Activated T-helper 17 cell treated with anti-CD3 and anti-CD28 coated beads, Interleukin-2, amount 50 U/mL, for 72 hours (primary cell): ENCODE data around the gene EIF3M. TPM values are rescaled to one million over a fixed set of nuclear protein-coding genes. Genes with fewer than 3 reads are reported as not detected.
"Not testable (repeated sequence)": the region's sequence is repeated elsewhere in the genome, so short reads cannot be mapped to it uniquely, and the experiment has no call there.

Source experiments
- ATAC-seq: fragments of 150-1000 bp; cut with Tn5 transposase; replicated peaks from 2 replicates; pipeline ENCODE4 v1.10.0; 2021; ENCODE audit warnings: mild to moderate bottlenecking, moderate library complexity
- H3K27ac Mint-ChIP-seq: one replicate; pipeline ENCODE4 v1.8.0; 2022; ENCODE audit warnings: mixed read lengths
- H3K27me3 Mint-ChIP-seq: one replicate; pipeline ENCODE4 v1.8.0; 2022; ENCODE audit warnings: mixed read lengths
- H3K36me3 Mint-ChIP-seq: one replicate; pipeline ENCODE4 v1.8.0; 2022; ENCODE audit warnings: low read depth, mild to moderate bottlenecking, mixed read lengths
- H3K4me1 Mint-ChIP-seq: one replicate; pipeline ENCODE4 v1.8.0; 2022; ENCODE audit warnings: mixed read lengths
- H3K4me3 Mint-ChIP-seq: one replicate; pipeline ENCODE4 v1.8.0; 2022; ENCODE audit warnings: mild to moderate bottlenecking, mixed read lengths
- H3K9me3 Mint-ChIP-seq: one replicate; pipeline ENCODE4 v1.8.0; 2022; ENCODE audit warnings: mixed read lengths
- total RNA-seq, 2 donors: library from RNA; stranded (reverse); gene quantifications; one replicate each; pipeline ENCODE4 v1.2.3, GENCODE V29; 2022

Gene EIF3M
- total RNA-seq, 2 donors from 2014 or later = 250 to 349 TPM

DNA sequence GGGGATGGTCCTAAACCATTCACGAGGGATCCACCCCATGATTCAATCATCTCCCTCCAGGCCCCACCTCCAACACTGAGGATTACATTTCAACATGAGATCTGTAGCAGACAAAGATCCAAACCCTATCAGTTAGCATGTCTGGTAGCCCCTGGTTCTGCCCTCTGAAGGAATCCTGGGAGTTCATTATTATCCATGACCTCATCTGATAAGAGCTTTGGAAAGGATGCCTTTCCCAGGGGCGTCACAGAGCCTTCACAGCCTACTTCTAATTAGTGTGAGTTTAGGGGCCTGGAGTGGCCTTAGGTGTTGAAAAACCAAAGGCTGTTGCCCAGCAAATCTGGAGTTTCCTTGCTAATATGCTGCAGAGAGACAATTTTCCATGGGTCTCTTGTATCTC, 8.6 kb upstream of the EIF3M start:
- Mint-ChIP-seq H3K36me3 (no peaks in the 10 kb centered on the region), H3K27ac (no peak overlapping the region), H3K9me3 (no peaks in the 10 kb centered on the region), H3K27me3 (peaks cover 8% of the 10 kb centered on the region), H3K4me3 (no peak overlapping the region), H3K4me1 (no peaks in the 10 kb centered on the region)
- ATAC-seq = no peak

DNA sequence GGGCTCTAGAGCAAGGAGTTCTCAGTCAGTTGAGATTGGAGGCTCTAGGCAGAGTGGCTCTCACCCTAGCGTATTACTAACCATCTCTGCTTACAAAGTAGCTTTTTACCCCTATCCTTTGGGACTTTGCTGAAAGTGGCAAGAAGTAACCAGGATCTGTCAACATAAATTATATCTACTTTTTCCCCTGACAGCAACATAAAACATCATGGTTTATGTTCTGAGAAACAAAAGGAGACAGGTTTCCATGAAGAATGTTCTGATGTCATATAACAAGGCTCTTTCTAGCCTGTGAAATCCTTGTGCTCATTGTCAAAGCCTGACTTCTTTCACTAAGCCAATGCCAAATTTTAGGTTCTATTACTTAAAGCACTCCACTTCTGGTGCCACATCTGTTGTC, 7.2 kb upstream of the EIF3M start:
- no peaks in the 10 kb centered on the region for H3K36me3 Mint-ChIP-seq
- no peak for ATAC-seq

DNA sequence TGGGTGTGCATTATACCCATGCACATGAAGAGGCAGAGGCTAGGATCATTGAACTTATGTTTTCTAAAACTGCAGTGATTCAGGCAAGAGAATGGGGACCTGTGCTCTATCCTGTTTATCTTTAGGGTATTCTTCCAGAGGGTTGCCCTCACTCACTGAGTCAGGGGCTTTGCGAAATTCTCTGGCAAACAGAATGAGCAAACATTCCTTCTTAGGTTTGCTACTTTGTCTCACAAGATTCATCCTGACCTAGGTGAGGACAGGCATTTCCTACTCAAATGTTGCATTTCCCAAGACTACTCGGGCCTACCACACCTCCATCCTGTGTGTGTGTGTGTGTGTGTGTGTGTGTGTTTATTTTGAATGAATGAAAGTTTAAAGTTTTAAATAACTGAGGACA, 2.7 kb upstream of the EIF3M start:
- no peak for ATAC-seq
- Mint-ChIP-seq H3K4me3 (no peak overlapping the region), H3K4me1 (peaks cover 12% of the 10 kb centered on the region), H3K27me3 (no peaks in the 10 kb centered on the region), H3K9me3 (no peaks in the 10 kb centered on the region), H3K27ac (no peak overlapping the region), H3K36me3 (peaks cover 26% of the 10 kb centered on the region)

More for the DNA sequence above, 7.2 kb upstream of the EIF3M start:
- H3K27me3 Mint-ChIP-seq = peaks cover 2% of the 10 kb centered on the region
- no peaks in the 10 kb centered on the region for H3K4me1 Mint-ChIP-seq
- no peaks in the 10 kb centered on the region for H3K9me3 Mint-ChIP-seq
- H3K4me3 Mint-ChIP-seq = no peak overlapping the region
- H3K27ac Mint-ChIP-seq = no peak overlapping the region

DNA sequence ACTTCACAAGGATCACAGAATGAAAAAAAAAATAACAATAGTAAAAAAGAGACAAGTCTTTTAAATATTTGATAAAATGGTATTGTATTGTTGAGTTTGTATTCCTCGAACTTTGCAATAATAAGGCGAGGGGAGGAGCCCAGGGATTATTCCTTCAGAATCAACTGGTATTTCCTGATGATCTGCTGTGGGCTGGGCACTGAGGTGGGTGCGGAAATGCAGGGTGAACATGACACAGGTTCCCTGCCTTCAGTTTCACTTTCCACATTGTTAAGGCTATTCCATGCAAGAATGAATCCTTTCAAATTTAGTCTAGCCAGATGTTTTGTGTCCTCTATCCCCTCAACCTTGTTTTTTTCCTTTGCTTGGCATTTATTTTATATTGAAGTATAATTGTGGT, 2.1 kb upstream of the EIF3M start:
- H3K27me3 Mint-ChIP-seq = no peaks in the 10 kb centered on the region

DNA sequence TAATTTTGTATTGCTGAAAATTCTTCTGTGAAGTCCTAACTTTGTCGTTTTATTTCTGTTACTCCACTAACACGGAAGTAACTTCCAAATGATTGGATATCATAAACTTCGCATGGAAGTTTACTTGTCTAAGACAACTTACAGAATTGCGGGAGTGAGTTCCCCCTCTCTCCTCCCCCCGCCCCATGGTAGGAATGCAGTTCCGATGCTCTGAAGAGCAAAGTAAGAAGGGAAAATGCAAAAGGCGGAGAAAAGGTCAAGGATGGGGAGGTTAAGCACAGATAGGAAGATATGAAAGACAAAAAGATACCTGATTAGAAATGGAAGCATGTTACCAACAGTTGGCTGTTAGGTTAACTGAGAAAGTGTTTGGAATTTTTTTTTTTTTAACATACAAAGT, 1.3 kb downstream of the EIF3M start:
- Mint-ChIP-seq H3K4me3 (peak overlapping the region; percentile 98), H3K27ac (peak overlapping the region; percentile 97), H3K4me1 (peaks cover 22% of the 10 kb centered on the region), H3K9me3 (no peaks in the 10 kb centered on the region), H3K36me3 (peaks cover 65% of the 10 kb centered on the region), H3K27me3 (no peaks in the 10 kb centered on the region)
- no peak for ATAC-seq

More for the DNA sequence above, 2.1 kb upstream of the EIF3M start:
- H3K36me3 Mint-ChIP-seq = peaks cover 32% of the 10 kb centered on the region
- no peak for ATAC-seq
- no peak overlapping the region for H3K27ac Mint-ChIP-seq
- H3K4me3 Mint-ChIP-seq = no peak overlapping the region
- H3K9me3 Mint-ChIP-seq = no peaks in the 10 kb centered on the region
- peaks cover 14% of the 10 kb centered on the region for H3K4me1 Mint-ChIP-seq

DNA sequence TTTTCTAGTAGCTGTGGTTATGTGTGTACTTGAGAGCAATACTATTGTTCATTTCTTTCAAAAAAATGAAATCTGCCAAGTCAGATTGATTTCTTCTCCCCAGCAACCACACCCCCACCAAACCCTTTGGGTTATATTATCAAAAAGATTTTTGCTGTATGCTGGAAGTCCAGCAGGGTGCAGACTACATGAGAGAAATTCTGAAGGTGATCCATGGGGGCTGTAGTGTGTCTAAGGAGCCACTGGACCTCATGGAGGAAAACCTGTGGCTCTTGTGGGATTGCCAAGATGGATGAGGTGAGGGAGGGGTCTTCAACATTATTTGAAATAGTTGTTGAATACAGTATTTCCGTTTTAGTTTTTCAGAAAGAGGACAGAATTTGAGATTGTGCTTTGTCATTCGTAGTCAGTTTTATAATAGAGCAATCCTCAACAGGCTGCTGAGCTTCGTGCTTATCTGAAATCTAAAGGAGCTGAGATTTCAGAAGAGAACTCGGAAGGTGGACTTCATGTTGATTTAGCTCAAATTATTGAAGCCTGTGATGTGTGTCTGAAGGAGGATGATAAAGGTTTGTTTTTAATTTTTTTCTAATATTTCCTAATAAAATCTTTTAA, 3.1 kb downstream of the EIF3M start:
- no peaks in the 10 kb centered on the region for H3K9me3 Mint-ChIP-seq
- no peak for ATAC-seq
- peak overlapping the region; percentile 66 for H3K27ac Mint-ChIP-seq
- H3K27me3 Mint-ChIP-seq = no peaks in the 10 kb centered on the region
- H3K4me1 Mint-ChIP-seq = peaks cover 23% of the 10 kb centered on the region
- H3K36me3 Mint-ChIP-seq = peaks cover 82% of the 10 kb centered on the region
- H3K4me3 Mint-ChIP-seq = peak overlapping the region; percentile 98

DNA sequence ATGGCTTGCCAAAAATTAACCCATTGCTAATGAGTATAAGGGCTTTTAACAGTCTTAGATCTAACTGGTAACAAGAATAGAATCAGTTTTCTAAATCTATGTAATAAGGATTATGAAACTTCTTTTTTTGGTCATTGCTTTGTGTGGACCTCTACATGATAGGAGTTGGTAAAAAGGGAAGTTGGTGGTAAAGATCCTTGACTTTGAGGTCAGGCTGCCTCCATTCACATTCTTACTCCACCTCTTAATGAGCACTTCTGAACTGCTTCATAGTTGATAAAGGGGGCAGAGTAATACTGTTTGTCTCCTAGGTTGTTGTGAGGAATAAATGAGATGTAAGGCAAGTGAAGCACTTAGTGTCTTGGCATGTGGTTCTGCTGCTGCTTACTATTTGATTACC, 10.6 kb downstream of the EIF3M start:
- no peak overlapping the region for H3K4me3 Mint-ChIP-seq
- H3K9me3 Mint-ChIP-seq = no peaks in the 10 kb centered on the region
- peaks cover 98% of the 10 kb centered on the region for H3K36me3 Mint-ChIP-seq
- H3K27me3 Mint-ChIP-seq = no peaks in the 10 kb centered on the region
- no peak for ATAC-seq
- no peak overlapping the region for H3K27ac Mint-ChIP-seq
- peaks cover 15% of the 10 kb centered on the region for H3K4me1 Mint-ChIP-seq

DNA sequence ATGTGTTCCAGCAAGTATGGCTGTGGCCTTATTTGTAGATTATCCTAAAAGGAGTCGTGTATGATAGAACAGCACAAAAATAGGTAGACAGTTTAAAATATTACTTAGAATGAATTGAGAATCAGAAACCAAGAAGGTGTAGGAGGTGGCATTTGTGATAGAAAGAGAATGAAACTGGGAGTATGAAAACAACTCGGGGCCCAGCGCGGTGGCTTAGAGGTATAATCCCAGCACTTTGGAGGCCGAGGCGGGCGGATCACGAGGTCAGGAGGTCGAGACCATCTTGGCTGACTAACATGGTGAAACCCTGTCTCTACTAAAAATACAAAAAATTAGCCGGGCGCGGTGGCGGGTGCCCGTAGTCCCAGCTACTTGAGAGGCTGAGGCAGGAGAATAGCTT, 12.5 kb downstream of the EIF3M start:
- ATAC-seq = peak; percentile 97
- peak overlapping the region; percentile 2 for H3K27ac Mint-ChIP-seq
- not testable (repeated sequence) for H3K27me3 Mint-ChIP-seq, H3K9me3 Mint-ChIP-seq
- peak overlapping the region; percentile 34 for H3K4me3 Mint-ChIP-seq
- peaks cover 95% of the 10 kb centered on the region for H3K36me3 Mint-ChIP-seq
- peaks cover 15% of the 10 kb centered on the region for H3K4me1 Mint-ChIP-seq

DNA sequence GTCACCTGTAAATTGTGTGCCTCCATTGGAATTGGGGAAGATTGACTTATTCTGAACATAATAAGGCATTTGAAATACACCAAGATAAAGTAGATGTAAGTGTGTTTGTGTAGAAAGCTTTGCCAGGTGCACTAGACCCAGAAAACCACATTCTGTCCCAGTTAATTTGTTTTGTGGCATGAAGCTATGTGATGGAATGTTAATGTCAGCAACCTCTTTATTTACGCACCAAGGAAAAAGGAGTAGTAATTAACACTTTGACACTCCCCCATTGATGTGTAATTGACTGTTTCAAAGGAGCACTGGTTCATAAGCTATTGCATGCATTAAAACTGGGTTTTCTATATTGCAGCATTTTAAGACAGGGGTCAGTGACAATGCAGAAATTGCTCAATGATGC, 14.3 kb downstream of the EIF3M start:
- no peak for ATAC-seq
- Mint-ChIP-seq H3K27me3 (no peaks in the 10 kb centered on the region), H3K36me3 (peaks cover 95% of the 10 kb centered on the region), H3K4me1 (peaks cover 5% of the 10 kb centered on the region), H3K27ac (peak overlapping the region; percentile 2), H3K4me3 (no peak overlapping the region), H3K9me3 (no peaks in the 10 kb centered on the region)

DNA sequence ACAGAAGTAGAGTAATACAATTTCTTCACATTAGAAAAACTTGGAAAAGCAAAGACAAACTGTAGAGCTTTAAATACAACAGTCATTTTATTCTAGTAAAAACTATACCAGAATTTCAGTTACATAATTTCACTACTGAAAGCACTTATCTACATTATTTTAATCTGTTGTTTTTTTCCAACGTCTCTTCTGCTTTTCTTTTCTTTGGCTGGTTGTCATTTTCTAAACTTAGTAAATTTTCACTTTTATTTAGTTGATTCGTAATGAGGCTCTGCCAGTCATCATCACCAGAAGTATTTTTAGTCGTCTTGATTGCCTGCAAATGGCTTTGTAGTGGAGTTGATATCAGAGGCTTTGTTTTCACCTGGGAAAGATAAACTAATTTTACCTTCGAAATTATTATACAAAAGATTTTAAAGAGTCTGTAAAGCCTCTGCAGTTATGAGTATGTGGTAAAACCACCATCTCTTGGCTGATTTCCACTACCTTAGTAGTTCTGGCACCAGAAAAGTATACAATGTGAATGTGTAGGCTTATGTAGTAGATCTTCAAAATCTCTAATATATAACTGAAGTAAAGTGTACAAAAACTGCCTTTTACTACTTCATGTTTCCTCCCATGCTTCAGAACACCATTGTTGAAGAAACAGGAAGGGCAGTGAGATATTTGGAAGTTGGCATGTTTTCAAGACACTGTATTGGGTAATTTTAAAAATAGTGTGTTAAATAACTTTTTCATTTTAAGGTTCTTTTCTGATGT, 19.2 kb downstream of the EIF3M start:
- no peak for ATAC-seq
- Mint-ChIP-seq H3K9me3 (peaks cover 5% of the 10 kb centered on the region), H3K4me1 (no peaks in the 10 kb centered on the region), H3K27me3 (no peaks in the 10 kb centered on the region), H3K4me3 (no peak overlapping the region), H3K36me3 (peaks cover 88% of the 10 kb centered on the region), H3K27ac (peak overlapping the region; percentile 10)

DNA sequence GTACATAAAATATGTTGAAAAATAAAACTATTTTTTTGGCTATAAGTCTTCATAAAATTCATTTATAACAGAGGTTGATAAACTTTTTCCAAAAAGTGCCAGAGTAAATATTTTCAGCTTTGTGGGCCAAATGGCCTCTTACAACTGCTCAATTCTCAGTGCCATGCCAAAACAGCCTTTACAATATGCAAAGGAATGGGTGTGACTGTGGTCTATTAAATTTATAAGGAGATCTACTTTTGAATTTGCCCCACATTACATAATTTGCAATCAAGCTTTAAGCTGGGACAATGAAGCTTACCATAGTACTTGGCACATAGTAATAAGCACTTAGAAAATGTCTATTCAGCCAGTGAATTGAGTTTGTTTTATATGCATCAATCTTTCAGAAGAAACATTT, 22.6 kb downstream of the EIF3M start:
- Mint-ChIP-seq H3K4me1 (no peaks in the 10 kb centered on the region), H3K27me3 (no peaks in the 10 kb centered on the region)

DNA sequence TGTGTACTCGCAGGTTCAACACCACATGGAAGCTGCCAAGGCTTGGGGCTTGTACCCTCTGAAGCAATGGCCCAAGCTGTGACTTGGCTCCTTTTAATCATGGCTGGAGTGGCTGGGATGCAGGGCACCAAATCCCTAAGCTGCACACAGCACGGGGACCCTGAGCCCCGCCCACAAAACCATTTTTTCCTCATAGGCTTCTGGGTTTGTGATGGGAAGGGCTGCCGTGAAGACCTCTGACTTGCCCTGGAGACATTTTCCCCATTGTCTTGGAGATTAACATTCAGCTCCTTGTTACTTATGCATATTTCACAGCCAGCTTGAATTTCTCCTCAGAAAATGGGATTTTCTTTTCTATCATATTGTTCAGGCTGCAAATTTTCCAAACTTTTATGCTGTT, 25.2 kb downstream of the EIF3M start:
- not testable (repeated sequence) for H3K4me1 Mint-ChIP-seq

More for the DNA sequence above, 22.6 kb downstream of the EIF3M start:
- ATAC-seq = no peak
- Mint-ChIP-seq H3K36me3 (peaks cover 74% of the 10 kb centered on the region), H3K27ac (no peak overlapping the region), H3K9me3 (peaks cover 9% of the 10 kb centered on the region), H3K4me3 (no peak overlapping the region)

DNA sequence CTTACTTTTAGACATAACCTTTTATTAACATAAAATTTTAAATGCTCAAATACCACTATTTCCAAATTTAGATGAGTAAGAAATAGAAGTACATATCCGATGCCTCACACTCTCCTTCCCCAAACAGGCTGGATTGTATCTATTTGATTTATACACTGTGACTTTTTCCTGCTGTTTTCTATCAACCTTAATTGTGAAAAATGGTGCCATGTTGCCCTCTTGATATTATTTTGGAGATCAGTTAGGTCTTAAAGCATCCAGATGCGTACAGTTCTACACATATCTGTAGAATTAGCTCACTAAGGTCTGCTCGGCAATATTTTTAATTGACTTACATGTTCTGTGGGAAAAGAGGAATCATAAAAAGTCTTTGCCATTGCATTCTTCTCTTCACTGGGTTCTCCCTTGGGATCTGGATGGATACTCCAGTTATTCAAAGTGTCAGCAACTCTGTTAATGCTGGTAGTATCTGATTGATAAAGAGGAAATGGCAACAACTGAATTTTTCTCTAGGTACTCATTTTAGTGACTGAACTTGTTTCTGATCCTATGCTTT, 27.2 kb downstream of the EIF3M start:
- Mint-ChIP-seq H3K27me3 (no peaks in the 10 kb centered on the region), H3K27ac (no peak overlapping the region), H3K4me3 (no peak overlapping the region), H3K36me3 (peaks cover 27% of the 10 kb centered on the region), H3K9me3 (peaks cover 9% of the 10 kb centered on the region), H3K4me1 (no peaks in the 10 kb centered on the region)
- ATAC-seq = no peak

More for the DNA sequence above, 25.2 kb downstream of the EIF3M start:
- peaks cover 48% of the 10 kb centered on the region for H3K36me3 Mint-ChIP-seq
- not testable (repeated sequence) for H3K27ac Mint-ChIP-seq, H3K9me3 Mint-ChIP-seq, H3K27me3 Mint-ChIP-seq, H3K4me3 Mint-ChIP-seq, ATAC-seq

DNA sequence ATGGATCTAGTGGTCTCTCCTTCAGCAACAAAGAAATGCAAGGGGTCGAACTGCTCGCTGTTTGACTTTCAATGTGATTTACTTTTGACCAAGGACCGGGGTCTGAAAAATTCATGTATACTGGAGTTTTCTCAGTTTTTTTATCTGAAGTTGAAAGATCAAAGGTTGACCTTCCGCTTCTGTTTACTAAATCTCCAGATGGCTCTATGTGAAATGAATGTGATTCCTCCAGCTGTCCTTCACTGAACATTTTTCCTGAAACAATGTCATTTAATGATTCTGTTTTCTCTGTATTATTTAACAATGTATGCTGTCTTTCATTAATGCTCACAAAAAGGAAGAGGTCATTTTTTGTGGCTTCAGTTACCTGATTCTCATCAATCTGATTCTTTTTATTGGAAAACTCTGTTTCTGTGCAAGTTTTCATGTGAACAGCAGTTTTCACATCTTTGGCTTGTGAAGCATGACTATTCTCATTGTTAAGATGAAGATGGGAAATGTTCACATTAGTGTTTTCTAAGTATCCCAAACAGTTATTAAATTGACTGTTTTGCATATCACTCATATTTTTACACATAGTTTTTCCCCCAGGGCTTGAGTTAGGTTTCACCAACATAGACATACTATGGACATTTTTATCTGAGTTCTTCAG, 30.0 kb downstream of the EIF3M start:
- Mint-ChIP-seq H3K4me3 (no peak overlapping the region), H3K27ac (no peak overlapping the region), H3K27me3 (no peaks in the 10 kb centered on the region), H3K4me1 (no peaks in the 10 kb centered on the region), H3K36me3 (peaks cover 9% of the 10 kb centered on the region), H3K9me3 (no peaks in the 10 kb centered on the region)
- ATAC-seq = no peak

DNA sequence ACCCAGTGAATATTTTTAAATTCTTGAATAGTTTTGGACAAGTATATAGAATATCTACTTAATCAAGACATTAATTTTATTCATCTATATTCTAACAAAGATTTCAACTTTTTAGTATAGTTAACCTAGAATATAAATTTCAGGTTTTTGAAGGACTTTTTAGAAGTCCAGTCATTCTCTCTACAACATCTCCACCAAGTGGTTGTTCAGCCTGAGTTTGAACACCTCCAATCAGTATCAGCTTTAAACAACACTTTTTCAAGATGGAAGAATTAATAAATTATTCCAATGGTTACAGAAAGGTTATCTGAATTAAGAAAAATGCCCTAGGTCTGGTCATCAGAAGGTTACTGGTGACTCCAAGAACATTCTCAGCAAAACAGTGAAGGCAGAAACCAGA, 31.8 kb downstream of the EIF3M start:
- ATAC-seq = no peak
- H3K27me3 Mint-ChIP-seq = peaks cover 5% of the 10 kb centered on the region
- H3K4me3 Mint-ChIP-seq = no peak overlapping the region
- no peaks in the 10 kb centered on the region for H3K36me3 Mint-ChIP-seq
- no peaks in the 10 kb centered on the region for H3K4me1 Mint-ChIP-seq
- no peaks in the 10 kb centered on the region for H3K9me3 Mint-ChIP-seq
- no peak overlapping the region for H3K27ac Mint-ChIP-seq
